NB4 (cell line): ENCODE measurements around the gene ZBBX.

ENCODE experiments used
- CTCF ChIP-seq: IDR thresholded peaks from one replicate; pipeline ENCODE4 v1.5.1; 2012; ENCODE audit warnings: low read depth, low read length
- TF ChIP-seq, protein P1 (sequence below): IDR thresholded peaks from 2 replicates; pipeline ENCODE4 v1.6.1; 2011; ENCODE audit warnings: low read depth, low read length

DNA sequence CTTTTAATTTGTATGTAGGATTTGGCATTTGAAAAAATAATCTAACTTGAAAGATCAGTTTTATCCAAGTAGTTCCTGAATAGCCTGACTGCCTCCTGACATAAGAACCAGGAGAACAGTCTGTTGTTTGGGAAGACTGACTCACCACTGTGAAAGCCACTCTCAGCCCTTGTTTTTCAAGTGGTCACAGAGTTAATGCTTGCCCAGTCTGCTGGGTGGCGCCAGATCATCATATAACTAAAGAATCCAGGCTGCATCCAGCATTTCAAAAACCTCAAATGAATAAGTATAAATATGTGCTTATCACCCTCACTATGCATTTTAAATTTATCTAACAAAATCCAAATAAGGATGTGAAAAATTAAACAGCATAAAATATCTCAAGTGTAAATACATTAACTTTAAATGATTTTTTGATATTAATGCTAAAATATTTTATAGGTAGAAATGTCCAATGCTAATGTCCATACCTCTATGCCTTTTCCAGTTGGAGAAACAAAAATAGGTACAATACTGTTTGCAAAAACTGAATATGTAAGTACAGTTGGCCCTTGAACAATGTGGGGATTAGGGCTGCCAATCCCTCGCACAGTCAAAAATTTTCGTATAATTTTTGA lies 26.9 kb upstream of the ZBBX start:
- peak; percentile 38 for TF ChIP-seq CTCF
- TF ChIP-seq, protein P1, sequence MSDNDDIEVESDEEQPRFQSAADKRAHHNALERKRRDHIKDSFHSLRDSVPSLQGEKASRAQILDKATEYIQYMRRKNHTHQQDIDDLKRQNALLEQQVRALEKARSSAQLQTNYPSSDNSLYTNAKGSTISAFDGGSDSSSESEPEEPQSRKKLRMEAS, result no peak
